HepG2 (cell line): ENCODE data around the gene SRSF4.

ENCODE experiments used
- ATF1 ChIP-seq: IDR thresholded peaks from 2 replicates; pipeline ENCODE4 v1.6.1; 2016; ENCODE audit warnings: mild to moderate bottlenecking, control low read depth
- KAT2B ChIP-seq: fragments of 150-350 bp; IDR thresholded peaks from 2 replicates; pipeline ENCODE4 v1.6.1; 2014; ENCODE audit warnings: low read depth, low read length, borderline replicate concordance
- MAFG ChIP-seq: sonication (generic); formaldehyde crosslinking; IDR thresholded peaks from 2 replicates; pipeline ENCODE4 v1.5.1; 2020; ENCODE audit warnings: mild to moderate bottlenecking, missing genetic modification reagents
- POLR2AphosphoS5 ChIP-seq: IDR thresholded peaks from 2 replicates; pipeline ENCODE4 v1.6.1; 2012; ENCODE audit warnings: low read depth, low read length
- ZFX ChIP-seq: sonication (generic); formaldehyde crosslinking; IDR thresholded peaks from 2 replicates; pipeline ENCODE4 v1.4.0; 2020; ENCODE audit warnings: mild to moderate bottlenecking, low read depth, missing genetic modification reagents, moderate library complexity
- TF ChIP-seq, protein P1 (sequence below): sonication (generic); formaldehyde crosslinking; IDR thresholded peaks from 2 replicates; pipeline ENCODE4 v1.5.0; 2020; ENCODE audit warnings: mild to moderate bottlenecking, missing genetic modification reagents, moderate library complexity

- TF ChIP-seq ATF1: no peak
- TF ChIP-seq, protein P1, sequence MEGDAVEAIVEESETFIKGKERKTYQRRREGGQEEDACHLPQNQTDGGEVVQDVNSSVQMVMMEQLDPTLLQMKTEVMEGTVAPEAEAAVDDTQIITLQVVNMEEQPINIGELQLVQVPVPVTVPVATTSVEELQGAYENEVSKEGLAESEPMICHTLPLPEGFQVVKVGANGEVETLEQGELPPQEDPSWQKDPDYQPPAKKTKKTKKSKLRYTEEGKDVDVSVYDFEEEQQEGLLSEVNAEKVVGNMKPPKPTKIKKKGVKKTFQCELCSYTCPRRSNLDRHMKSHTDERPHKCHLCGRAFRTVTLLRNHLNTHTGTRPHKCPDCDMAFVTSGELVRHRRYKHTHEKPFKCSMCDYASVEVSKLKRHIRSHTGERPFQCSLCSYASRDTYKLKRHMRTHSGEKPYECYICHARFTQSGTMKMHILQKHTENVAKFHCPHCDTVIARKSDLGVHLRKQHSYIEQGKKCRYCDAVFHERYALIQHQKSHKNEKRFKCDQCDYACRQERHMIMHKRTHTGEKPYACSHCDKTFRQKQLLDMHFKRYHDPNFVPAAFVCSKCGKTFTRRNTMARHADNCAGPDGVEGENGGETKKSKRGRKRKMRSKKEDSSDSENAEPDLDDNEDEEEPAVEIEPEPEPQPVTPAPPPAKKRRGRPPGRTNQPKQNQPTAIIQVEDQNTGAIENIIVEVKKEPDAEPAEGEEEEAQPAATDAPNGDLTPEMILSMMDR (CRISPR knock-in tag): peak; percentile 66
- TF ChIP-seq MAFG: no peak
- TF ChIP-seq KAT2B: no peak
- no peak for TF ChIP-seq POLR2AphosphoS5
- peak; percentile 64 for TF ChIP-seq ZFX (CRISPR knock-in tag)
Measured at GRCh38 chr1:29124366-29125236, 57.1 kb downstream of the SRSF4 start.
